Measurements from ENCODE around the gene KCNC4.
A peak's percentile ranks its signal among the peaks of the same experiment; 100 is the strongest.

The KCNC4 gene

DNA sequence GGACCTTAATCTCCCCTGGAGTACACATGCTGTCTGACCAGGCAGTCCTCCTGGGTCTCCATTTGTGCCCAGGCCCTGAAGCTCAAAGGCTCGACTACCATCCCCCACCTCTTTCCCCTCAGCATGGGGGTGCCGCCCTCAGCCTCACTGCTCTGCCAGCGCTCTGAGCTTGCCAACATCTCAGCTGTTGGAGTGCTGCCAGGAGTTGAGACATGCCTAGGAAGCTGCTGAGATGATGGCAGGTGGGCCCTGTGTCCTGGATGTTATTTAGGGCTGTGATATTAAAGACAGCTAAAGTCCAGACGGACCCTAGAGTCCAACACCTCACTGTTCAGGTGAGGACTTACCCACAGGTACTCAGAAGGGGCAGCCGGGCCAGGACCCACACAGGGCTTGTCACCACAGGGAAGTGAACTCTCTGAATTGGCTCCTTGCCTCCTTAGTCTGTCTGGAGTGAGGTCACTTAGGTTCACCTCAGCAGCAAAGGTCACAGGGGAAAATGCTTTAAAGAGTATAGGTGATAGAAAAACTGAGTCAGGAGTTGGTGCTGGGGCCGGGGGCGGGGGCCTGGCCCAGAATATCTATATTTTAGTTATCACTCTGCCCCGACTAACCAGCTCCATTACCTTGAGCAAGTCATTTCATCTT is 19.7 kb upstream of the KCNC4 start:
- no peak for TF ChIP-seq CTCF (conservative IDR thresholded peaks at IDR 0.05)
- no peak overlapping the region for H3K27ac ChIP-seq

- H3K27ac ChIP-seq = no peak overlapping the region
- no peak for TF ChIP-seq CTCF (conservative IDR thresholded peaks at IDR 0.05)
These were observed 17.6 kb upstream of the KCNC4 start for GRCh38 chr1:110192541-110192940.

DNA sequence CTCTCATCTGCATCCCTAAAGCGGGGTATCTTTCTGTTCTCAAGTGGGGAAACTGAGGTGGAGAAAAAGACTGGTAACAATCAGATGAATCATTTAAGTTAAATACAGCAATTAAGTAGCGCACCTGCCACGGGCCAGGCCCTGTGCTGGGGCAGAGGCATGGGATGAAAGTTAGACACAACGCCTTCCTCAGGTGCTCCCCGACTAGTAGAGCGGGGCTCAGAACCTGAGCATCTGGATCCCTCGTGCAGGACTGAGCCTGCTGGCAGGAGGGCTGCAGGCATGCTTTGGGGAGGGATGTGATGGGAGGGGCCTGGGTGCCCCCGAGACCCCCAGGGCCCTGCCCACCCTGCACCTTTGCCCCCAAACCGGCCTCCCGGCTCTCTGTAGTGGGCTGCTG is 14.9 kb upstream of the KCNC4 start:
- no peak for TF ChIP-seq CTCF (conservative IDR thresholded peaks at IDR 0.05)
- H3K27ac ChIP-seq = no peak overlapping the region

GRCh38 chr1:110196917-110197765 is 13.0 kb upstream of the KCNC4 start:
- TF ChIP-seq CTCF (conservative IDR thresholded peaks at IDR 0.05) = peak; percentile 96
- H3K27ac ChIP-seq = no peak overlapping the region

DNA sequence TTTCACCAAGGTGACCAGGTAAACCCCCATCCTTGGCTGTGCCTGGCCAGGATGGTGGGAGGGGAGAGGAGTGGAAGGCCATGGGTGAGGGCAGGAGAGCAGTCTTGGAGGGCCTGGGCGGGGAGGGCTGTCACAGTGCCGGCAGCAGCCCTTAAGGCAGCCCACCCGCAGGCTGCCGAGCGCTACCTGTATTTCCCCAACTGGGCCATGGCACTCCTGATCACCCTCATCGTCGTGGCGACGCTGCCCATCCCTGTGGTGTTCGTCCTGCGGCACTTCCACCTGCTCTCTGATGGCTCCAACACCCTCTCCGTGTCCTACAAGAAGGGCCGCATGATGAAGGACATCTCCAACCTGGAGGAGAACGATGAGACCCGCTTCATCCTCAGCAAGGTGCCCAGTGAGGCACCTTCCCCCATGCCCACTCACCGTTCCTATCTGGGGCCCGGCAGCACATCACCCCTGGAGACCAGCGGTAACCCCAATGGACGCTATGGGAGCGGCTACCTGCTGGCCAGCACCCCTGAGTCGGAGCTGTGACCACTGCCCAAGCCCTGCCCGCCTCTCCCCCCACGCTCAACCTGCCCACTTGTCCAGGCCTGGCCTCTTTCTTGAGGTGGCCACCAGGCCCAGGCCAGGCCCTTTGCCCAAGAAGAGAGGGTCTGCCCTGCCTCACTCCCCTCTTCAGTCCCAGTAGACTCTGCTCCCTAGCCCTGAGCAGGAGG is 12.0 kb upstream of the KCNC4 start:
- H3K27ac ChIP-seq = no peak overlapping the region
- TF ChIP-seq CTCF (conservative IDR thresholded peaks at IDR 0.05) = no peak

GRCh38 chr1:110198746-110199145 is 11.4 kb upstream of the KCNC4 start:
- H3K27ac ChIP-seq = no peak overlapping the region
- TF ChIP-seq CTCF (conservative IDR thresholded peaks at IDR 0.05) = no peak

GRCh38 chr1:110200190-110200589 is 9.9 kb upstream of the KCNC4 start:
- no peak for TF ChIP-seq CTCF (conservative IDR thresholded peaks at IDR 0.05)
- H3K27ac ChIP-seq = no peak overlapping the region
